GM12874 (cell line): Measurements from ENCODE around the gene RASEF.

Source experiments
- TF ChIP-seq, protein P1 (sequence below): IDR thresholded peaks from 2 replicates; pipeline ENCODE4 v1.5.1; 2011; ENCODE audit warnings: low read depth, mild to moderate bottlenecking, control low read depth, low read length, moderate library complexity; ENCODE audit not compliant: insufficient read depth

RASEF gene

DNA sequence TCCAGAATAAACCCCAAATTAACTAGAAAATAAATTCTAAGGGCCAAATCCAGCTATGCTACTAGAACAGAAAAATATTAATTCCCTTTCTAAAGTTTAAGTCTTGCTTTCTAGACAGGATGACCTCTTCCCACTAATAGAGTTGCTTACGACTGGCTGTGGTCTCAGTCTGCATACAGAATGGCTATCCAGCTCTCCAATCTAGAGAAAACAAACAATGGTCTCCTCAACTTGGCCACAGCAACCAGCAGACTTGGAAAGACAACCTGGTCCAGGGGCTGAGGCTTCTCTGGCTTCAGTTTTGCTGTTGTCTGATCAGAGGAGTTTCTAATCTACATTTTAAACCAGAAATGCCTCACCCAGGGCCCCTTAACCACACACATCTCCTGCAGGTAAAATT is 28.9 kb downstream of the RASEF start:
- TF ChIP-seq, protein P1, sequence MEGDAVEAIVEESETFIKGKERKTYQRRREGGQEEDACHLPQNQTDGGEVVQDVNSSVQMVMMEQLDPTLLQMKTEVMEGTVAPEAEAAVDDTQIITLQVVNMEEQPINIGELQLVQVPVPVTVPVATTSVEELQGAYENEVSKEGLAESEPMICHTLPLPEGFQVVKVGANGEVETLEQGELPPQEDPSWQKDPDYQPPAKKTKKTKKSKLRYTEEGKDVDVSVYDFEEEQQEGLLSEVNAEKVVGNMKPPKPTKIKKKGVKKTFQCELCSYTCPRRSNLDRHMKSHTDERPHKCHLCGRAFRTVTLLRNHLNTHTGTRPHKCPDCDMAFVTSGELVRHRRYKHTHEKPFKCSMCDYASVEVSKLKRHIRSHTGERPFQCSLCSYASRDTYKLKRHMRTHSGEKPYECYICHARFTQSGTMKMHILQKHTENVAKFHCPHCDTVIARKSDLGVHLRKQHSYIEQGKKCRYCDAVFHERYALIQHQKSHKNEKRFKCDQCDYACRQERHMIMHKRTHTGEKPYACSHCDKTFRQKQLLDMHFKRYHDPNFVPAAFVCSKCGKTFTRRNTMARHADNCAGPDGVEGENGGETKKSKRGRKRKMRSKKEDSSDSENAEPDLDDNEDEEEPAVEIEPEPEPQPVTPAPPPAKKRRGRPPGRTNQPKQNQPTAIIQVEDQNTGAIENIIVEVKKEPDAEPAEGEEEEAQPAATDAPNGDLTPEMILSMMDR, result no peak

DNA sequence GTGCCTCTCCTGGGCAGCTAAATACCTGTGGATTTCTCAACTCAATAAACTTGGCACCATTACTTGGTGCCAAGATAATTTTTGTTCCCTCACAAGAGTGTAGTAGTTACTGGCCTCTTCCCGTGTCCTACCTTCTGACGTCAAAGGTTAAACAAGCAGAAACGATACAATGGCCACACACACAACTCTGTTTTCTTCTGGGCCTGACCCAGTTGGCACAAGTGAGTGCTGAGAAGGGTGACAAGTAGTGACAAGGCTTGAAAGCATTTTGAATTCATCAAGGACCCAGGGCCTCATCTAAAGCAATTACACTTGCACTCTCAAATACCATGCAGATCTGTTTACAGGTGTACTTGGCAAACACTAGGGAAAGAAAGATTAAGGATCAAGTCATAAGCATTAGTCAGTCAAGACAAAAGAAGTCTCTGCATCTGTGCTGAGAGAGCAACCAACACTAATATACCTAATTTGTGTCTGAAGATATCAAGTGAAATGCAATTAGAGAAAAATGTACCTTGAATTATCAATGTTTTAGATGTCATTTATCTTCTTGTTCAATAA is 30.8 kb downstream of the RASEF start:
- TF ChIP-seq, protein P1, result no peak

DNA sequence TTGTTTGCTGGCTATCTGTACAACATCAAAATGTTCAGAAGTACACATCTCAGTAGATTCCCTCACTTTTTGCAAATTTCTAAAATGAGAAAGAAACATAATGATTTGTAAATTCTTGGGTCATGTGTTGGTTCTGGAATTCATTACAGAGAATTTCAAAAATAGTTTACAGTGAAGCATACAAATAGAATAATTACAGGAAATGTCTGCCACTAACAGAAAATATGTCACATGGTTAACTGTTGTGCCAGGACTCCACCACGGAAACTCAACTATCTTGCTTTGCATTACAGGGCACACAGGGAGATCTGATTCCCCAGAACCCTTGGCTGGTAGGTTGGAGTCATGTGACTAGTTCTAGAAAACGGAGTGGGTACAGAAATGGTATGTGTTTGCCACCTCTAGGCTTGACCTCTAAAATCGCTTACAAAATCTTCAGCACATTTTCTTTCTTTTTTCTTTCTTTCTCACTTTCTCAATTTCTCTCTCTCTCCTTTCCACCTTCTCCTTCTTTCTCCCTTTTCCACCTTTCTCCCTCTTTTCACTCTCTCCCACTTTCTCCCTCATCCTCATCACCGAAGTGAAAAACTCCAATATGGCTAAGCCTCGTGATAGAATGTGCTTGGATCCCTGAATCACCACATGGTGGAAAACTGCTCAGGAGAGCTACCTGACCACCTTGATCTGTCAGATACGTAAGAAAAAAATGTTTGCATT is 32.4 kb downstream of the RASEF start:
- TF ChIP-seq, protein P1, result no peak

DNA sequence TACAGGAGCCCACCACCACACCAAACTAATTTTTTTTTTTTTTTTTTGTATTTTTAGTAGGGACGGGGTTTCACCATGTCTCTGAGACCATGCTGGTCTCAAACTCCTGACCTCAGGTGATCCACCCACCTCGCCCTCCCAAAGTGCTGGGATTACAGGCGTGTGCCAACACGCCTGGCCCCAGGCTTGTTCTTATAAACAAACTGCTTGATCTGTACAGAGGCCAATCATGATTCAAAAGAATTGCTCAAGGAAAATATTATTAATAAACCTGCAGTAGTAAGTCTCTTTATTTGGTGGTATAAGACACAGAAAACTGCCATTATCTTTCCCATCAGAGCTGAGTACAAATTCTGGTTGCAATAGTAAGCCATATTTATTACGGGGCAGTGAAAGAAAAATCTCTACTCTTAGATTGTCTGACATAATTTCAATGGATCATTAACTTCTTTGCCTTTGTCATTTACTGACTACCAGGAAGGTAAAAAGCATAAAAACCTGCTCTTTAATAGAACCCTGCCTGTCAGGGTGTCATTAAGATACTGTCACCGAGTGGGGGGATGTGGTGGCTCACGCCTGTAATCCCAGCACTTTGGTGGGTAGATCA is 33.3 kb downstream of the RASEF start:
- TF ChIP-seq, protein P1, result no peak

DNA sequence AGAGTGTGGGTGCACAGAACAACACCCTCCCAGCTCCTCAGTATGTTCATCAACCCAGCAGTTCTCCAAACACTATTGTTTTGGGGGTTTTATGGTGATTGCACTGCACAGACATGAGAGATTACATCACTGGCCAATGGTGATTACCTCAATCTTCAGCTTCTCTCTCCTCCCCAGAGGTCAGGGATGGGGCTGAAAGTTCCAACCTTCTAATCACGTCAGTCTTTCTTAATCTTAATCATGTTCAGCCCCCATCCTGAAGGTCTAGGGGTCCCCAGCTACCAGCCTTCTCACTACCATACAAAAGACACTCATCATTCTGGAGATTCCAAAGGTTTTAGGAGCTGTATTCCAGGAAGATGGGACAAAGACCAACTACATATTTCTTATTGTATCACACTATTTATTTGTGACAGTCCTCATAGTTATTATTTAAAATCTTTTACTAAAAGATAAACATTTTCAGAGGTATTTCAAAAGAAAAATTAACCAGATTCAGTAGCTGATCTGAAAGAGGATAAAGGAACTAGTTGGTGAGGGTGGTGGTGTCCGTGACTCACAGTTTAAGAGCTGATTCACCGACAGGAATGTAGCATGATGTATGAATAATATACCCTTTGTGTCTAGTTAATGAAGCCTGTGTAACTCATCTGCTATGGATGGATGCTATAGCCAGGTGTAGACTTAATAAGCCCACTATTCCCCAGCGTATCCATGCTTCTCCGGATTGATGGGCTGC is 35.6 kb downstream of the RASEF start:
- TF ChIP-seq, protein P1, result no peak

DNA sequence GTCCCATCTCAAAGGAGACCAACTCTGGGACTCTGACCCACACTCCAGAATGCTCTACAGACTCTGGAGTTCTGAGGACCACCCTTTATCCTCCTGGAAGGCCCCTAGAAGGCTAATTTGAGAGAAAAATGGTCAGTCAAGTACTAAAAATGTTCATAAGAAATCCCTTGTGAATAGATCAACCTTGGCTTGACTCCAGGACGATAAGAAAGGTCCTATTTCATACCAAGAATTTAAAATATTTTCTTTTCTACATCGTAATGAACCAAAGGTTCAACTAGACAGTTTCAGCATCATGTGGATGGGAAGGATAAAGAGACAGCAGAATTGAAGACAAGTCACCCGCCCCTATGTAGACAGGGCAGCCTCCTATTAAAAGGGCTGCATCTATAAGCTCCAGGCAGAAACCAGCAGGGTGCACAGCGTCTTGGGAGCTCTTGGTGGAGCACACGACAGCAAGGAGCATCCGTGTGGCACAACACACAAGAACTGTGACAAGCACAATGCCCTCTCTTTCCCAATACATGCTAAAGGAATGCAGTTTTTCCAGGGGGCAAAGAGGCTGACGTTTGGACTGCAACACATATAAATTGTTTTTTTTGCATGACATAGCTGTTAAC is 38.3 kb downstream of the RASEF start:
- TF ChIP-seq, protein P1, result no peak

DNA sequence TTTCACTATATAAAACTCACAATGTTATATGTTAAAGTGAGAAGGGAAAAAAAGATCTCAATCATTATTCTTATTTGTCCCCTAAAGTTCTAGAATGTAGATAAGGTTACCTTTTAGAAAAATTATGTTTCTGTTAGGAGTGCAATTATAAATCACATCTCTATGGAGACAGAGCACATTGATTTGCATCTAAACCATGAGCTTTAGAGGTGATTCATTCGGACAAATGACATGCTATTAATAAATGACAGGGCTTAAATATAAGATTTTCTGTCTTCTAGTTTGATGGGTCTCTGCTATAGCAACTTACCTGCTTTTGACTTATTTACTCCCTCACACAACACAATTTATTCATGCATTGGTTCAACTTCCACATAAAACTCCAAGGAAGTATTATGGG is 39.8 kb downstream of the RASEF start:
- TF ChIP-seq, protein P1, result no peak
